HG03575 (cell line): ENCODE data around the gene LRRC28.

Source experiments
- ATAC-seq: cut with Tn5 transposase; IDR thresholded peaks from one replicate; pipeline ENCODE4 v1.9.1; 2021; ENCODE audit not compliant: unreplicated experiment, insufficient number of reproducible peaks, low FRiP score; ENCODE audit errors: extremely low read depth

LRRC28 gene

DNA sequence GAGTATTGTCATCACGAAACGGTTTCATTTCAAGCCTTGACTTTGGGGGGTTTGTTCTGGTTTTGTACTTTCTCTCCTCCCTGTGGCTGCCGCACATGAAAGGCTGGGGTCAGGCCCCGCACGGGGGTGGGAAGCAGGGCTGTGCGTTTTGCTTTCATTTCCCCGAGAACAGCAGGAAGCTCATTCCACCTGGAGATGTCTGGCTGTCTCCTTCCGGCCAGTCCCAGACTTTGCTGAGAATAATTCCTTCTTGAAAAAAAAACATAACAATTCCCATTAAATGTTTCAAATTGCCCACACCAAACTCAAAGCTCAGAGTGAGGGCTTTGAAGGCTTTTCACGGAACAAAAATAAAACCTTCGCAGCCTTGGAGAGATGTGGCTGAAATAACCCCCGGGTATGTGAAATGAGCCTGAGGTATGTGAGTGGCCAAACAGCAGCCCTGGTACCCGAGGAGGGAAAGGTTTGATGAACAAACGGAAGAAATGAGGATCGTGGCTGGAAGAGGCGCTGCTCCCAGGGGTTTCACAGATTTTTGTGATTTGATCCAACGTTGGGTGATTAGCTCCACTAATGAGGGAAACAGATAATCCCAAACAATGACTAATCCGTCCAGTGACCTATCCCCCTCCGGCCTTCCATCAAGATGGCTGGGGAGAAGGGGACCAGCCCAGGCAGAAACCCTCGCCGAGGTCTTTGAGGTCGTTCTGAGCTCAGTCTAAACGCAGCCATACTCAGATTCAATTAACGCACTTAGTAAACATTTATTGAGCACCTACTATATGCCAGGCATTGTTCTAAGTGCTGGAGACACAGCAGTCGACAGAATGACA is 187.6 kb downstream of the LRRC28 start:
- no peak for ATAC-seq

DNA sequence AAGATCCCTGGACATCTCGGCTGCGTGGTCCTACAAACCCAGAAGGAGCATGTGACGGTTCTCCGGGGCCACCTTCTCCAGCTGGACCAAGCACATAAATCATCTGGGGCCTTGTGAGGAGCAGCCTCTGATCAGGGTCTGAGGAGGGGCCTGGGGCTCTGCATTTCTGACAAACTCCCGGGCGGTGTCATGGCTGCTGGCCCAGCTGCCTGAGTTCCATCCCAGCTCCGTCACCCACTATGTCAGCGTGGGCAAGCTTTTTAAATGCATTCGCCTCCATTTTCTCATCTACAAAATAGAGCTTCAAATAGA is 188.2 kb downstream of the LRRC28 start:
- no peak for ATAC-seq

DNA sequence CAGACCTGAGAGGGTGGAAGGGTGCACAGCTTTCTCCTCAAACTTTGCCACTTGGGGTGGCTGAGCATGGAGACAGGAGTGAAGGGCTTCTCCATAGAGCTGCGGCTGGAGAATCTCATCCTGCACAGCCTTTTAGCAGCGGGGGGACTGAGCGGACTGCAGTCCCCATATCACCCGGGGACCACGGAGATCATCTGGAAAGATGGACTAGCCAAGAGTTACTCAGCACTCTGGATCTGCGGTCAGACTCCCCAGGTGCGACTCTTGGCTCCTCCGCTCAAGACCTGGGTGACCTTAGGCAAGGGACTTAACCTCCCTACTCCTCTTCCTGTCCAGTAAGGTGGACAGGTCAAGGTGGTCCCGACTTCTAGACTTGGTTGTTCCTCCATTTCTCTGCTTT is 188.7 kb downstream of the LRRC28 start:
- ATAC-seq: no peak
